Measurements from ENCODE around the gene ARSB.

ARSB gene

GRCh38 chr5:78912085-78912771 lies 72.9 kb downstream of the ARSB start:
- no peak for TF ChIP-seq FOXP2 (optimal IDR thresholded peaks at IDR 0.05; ENCODE audit: borderline replicate concordance, extremely low read depth, extremely low read length, insufficient read depth)
- no peak for TF ChIP-seq POLR2AphosphoS5 (IDR thresholded peaks at IDR 0.05; ENCODE audit: low read depth, low read length)

- TF ChIP-seq REST (IDR thresholded peaks at IDR 0.05; ENCODE audit: insufficient read depth in 1 of 2, low read depth in 2 of 2, low read length in 2 of 2), result no peak
- TF ChIP-seq FOXP2 (optimal IDR thresholded peaks at IDR 0.05; ENCODE audit: borderline replicate concordance, extremely low read depth, extremely low read length, insufficient read depth), result peak; percentile 89
- TF ChIP-seq POLR2AphosphoS5 (IDR thresholded peaks at IDR 0.05; ENCODE audit: low read depth, low read length), result no peak; the same call in 1 of the 2 replicates
- peak; percentile 80; the same call in 1 of the 2 replicates for TF ChIP-seq SIN3A (IDR thresholded peaks at IDR 0.05; ENCODE audit: borderline replicate concordance, insufficient read depth, low read length)
- TF ChIP-seq TAF1 (IDR thresholded peaks at IDR 0.05; ENCODE audit: borderline replicate concordance, insufficient read depth, low read length), result no peak
Measured at GRCh38 chr5:78908173-78909061, 76.7 kb downstream of the ARSB start.

- TF ChIP-seq SIN3A (IDR thresholded peaks at IDR 0.05; ENCODE audit: borderline replicate concordance, insufficient read depth, low read length) (peak; percentile 25; the same call in 1 of the 2 replicates), POLR2AphosphoS5 (IDR thresholded peaks at IDR 0.05; ENCODE audit: low read depth, low read length) (no peak), REST (IDR thresholded peaks at IDR 0.05; ENCODE audit: insufficient read depth in 1 of 2, low read depth in 2 of 2, low read length in 2 of 2) (no peak), TAF1 (IDR thresholded peaks at IDR 0.05; ENCODE audit: borderline replicate concordance, insufficient read depth, low read length) (peak; percentile 39; the same call in 1 of the 2 replicates), FOXP2 (optimal IDR thresholded peaks at IDR 0.05; ENCODE audit: borderline replicate concordance, extremely low read depth, extremely low read length, insufficient read depth) (peak; percentile 53)
Measured at GRCh38 chr5:78907255-78907891, 77.7 kb downstream of the ARSB start.

GRCh38 chr5:78905084-78905938 lies 79.8 kb downstream of the ARSB start:
- no peak for TF ChIP-seq SIN3A (IDR thresholded peaks at IDR 0.05; ENCODE audit: borderline replicate concordance, insufficient read depth, low read length)

- TF ChIP-seq FOXP2 (optimal IDR thresholded peaks at IDR 0.05; ENCODE audit: borderline replicate concordance, extremely low read depth, extremely low read length, insufficient read depth), result no peak
- TF ChIP-seq REST (IDR thresholded peaks at IDR 0.05; ENCODE audit: insufficient read depth in 1 of 2, low read depth in 2 of 2, low read length in 2 of 2), result no peak
- TF ChIP-seq TAF1 (IDR thresholded peaks at IDR 0.05; ENCODE audit: borderline replicate concordance, insufficient read depth, low read length), result no peak
- TF ChIP-seq SIN3A (IDR thresholded peaks at IDR 0.05; ENCODE audit: borderline replicate concordance, insufficient read depth, low read length), result no peak
- TF ChIP-seq POLR2AphosphoS5 (IDR thresholded peaks at IDR 0.05; ENCODE audit: low read depth, low read length), result no peak
Measured at GRCh38 chr5:78903861-78904260, 81.2 kb downstream of the ARSB start.

Measured in PFSK-1 (cell line).